Cerebellar cortex (tissue), 1 donor: Measurements from ENCODE around the gene KIRREL1.

Experiments used
- DNase-seq: peaks from one replicate; pipeline ENCODE4 v3.0.0-alpha.2; 2015; ENCODE audit warnings: low spot score

KIRREL1 gene

DNA sequence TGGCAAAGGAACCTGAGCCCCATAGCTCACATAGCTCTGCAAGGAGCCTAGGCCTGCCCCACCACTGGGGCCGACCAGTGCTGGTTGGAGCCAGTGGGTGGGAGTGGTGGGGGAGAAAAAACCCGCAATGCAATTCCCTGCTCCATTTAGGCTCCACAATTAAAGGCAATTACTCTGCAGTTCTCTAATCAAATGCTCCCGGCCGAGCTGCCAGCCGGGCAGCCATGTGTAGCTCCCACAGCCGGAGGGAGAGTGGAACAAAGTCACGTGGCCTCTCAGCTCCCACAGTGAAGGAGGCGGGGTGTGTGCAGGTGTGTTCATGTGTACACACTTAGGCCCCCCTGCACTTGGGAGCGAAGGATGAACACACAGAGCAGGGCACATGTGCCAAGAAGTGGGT lies 81.6 kb downstream of the KIRREL1 start:
- DNase-seq = no peak

- no peak for DNase-seq
Observed at GRCh38 chr1:158076441-158076840, 83.0 kb downstream of the KIRREL1 start.

DNA sequence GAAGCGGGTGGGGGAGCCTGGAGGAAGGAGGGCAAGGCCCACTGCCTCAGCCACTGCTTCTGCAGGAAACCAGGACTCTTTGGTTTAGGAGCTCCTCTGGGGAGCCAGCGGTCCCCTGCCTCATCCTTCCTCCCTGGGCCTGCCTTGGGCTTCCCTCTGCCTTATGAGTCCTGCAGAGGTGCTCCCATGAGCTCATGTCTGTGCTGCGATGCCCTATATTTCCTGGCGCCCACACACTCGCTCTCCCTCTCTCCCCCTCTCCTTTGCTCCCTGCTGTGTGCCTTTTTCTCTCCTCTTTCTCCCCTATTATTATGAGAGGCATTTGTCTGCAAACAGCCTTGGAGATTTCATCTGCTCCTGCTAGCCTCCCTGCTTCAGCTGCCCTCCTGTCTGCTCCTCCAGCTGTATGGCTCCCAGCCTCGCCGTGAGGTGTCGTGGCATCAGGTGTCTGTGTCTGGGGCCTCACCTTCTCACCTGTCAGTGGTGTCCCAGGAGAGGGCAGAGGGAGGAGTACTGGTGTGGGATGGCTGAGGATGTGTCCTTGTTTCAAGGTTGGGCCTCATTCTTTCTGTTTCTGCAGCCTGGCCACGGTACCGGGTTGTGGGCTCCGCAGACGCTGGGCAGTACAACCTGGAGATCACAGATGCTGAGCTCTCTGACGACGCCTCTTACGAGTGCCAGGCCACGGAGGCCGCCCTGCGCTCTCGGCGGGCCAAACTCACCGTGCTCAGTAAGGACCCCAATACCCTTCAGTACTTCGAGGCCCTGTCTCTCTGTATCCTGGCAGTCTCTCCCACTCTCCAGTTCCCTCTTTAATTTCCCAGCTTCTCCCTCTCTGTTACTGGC lies 84.2 kb downstream of the KIRREL1 start:
- DNase-seq = no peak

DNA sequence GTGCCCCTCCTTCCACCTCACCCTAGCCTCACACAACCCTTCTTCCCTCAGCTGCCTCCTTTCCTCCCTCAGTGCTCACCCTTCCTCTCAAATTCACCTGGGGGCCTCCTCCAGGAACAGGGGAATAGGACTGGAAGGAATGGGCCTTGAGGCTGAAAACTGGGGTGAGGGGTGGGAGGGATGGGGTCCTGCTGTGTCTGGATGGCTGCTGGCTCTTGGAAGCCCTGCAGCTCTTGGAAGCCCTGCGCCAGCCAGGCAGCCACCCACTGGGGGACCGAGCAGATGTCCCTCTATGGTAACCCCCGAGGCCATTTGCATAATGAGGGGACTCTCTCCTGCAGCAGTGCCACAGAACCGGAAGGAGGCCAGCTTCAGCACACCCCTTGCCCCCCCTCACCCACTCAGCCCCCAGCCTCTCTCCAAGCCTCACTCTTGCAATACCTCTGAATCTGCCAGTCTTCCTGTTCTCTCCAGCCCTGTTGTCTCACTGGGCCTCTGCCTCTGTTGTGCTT lies 85.2 kb downstream of the KIRREL1 start:
- no peak for DNase-seq

- DNase-seq = no peak
Observed at GRCh38 chr1:158080066-158080465, 86.6 kb downstream of the KIRREL1 start.

DNA sequence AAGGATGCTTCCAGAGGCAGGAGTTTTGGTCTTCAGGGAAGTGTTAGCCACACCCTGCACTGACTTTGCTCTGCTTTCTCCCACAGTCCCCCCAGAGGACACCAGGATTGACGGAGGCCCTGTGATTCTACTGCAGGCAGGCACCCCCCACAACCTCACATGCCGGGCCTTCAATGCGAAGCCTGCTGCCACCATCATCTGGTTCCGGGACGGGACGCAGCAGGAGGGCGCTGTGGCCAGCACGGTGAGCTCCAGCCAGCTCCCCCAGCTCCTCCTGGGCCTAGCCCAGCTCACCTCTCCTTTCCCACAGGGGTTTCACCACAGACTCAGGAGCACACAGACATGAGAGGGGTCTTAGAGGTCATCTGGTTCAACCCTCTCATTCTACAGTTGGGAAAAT lies 90.9 kb downstream of the KIRREL1 start:
- no peak for DNase-seq

GRCh38 chr1:158084747-158085146 lies 91.3 kb downstream of the KIRREL1 start:
- no peak for DNase-seq

DNA sequence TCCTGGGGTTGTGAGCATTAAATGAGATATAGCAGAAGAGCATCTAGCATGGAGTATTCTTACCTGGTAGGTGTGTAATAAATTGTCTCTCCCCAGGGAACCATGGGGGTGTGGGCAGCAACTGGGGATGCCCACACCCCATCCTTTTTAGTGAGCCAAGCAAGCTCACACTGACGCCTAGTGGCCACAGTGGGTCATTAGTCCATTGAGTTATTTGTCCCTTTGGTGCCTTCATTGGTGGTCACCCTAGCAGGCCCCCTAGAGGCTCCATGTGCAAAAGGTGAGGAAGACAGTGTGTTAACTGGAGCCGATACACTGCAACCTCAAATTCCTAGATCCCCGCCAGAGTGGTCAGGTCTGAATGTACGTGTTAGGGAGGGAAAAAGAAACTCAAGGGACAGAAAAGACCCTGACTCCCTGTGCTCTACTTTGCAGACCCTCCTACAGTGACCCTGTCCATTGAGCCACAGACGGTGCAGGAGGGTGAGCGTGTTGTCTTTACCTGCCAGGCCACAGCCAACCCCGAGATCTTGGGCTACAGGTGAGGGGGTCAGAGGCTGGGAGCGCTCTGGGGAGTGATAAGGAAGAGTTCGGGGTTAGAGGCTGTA lies 94.0 kb downstream of the KIRREL1 start:
- DNase-seq = peak; percentile 74

DNA sequence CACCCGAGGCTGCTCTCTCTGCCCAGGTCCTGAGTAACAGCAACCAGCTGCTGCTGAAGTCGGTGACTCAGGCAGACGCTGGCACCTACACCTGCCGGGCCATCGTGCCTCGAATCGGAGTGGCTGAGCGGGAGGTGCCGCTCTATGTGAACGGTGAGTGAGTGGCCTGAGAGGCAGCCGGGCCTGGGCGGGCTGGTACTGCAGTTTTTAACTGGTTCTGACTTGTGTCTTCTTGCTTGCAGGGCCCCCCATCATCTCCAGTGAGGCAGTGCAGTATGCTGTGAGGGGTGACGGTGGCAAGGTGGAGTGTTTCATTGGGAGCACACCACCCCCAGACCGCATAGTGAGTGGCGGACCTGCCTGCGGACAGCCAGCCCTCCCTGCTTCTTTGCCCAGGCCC lies 96.0 kb downstream of the KIRREL1 start:
- DNase-seq = no peak

- no peak for DNase-seq
Observed at GRCh38 chr1:158089925-158090637, 96.6 kb downstream of the KIRREL1 start.

- no peak for DNase-seq
Observed at GRCh38 chr1:158093376-158093775, 99.9 kb downstream of the KIRREL1 start.

DNA sequence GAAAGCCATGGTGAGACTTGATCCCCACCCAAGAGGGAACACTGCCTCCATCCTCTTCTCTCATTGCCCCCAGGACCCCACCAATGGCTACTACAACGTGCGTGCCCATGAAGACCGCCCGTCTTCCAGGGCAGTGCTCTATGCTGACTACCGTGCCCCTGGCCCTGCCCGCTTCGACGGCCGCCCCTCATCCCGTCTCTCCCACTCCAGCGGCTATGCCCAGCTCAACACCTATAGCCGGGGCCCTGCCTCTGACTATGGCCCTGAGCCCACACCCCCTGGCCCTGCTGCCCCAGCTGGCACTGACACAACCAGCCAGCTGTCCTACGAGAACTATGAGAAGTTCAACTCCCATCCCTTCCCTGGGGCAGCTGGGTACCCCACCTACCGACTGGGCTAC lies 101.1 kb downstream of the KIRREL1 start:
- no peak for DNase-seq

DNA sequence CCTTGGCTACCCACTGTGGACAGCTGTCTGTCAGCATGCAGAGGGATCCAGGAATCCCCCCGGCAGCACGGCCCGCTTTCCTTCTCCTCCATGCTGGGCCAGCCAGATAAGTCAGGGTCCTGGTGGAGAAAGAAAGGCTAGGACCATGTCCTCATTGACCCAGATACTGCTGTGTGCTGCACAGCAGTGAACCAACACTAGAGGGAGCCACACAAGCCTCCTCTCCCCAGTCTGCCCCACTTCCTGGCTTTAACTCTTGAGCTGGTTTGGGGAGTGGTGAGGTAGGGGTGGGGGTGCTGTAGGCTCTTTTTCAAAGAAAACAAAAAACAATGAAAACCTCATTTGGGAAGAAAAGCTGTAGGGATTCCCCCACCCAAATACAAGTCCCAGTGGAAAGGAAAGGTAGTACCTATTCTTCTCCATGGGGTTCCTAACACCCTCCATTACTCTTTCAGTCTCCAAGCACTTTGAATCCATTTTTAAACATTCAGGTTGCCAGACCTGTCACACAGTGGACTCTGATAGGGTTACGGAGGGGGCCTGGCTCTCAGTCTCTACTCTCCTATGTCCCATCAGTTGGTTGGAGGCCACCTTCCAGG lies 102.4 kb downstream of the KIRREL1 start:
- peak; percentile 27 for DNase-seq

DNA sequence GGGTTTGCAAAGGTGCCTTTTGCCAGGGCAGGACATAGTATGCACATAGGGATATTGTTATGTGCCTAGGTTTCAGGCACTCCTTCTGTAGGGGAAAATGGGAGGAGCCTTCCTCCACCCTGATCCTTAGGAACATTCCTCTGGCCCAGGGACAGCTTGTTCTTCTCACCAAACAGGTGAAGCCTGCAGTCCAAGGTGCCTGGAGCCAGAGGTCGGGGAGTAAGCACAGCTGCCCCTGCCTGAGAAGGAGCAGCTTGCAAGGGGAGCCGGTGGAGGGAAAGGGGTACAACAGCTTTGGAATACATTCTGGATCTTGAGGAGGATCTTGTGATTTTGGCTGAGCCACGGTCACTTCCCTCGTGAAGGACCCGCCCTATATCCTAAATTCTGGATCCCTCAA lies 104.8 kb downstream of the KIRREL1 start:
- no peak for DNase-seq

GRCh38 chr1:158099185-158099584 lies 105.7 kb downstream of the KIRREL1 start:
- DNase-seq = no peak

DNA sequence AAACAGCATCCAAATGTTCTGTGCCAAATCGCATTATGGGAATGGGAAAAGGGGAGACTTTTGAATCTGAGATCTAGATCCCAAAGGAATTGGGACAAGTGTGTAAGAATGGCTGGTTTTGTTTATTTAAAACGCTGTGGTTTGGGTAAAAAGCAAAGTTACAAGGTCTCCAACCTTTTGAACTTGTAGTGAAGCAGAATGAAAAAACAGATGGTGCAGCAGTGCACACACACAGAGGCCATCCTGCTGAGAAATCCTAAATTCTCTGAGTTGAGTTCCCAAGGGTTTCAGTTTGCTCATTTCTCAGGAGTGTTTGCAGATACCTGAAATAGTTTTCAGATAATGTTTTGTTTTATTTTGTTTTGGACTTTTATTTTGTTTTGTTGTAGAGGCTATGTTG lies 107.1 kb downstream of the KIRREL1 start:
- DNase-seq = no peak

DNA sequence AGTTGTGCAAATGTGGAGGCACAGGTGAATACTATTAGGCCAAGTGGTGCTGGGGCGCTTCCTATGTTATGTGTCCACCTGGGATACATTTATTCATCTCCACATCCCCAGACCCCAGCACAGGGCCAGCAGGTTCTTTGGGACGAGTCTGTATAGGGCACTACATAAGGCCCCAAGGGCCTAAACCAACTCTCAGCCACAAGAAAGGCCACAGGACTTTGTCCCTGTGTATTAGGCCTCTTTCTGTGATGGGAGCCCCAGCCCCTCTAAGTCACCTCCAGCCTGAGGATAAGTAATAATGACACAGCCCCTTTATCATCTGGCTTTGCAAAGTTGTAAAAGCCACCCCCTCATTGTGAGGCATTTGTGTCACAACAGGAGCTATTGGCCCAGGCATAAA lies 108.0 kb downstream of the KIRREL1 start:
- DNase-seq = no peak

DNA sequence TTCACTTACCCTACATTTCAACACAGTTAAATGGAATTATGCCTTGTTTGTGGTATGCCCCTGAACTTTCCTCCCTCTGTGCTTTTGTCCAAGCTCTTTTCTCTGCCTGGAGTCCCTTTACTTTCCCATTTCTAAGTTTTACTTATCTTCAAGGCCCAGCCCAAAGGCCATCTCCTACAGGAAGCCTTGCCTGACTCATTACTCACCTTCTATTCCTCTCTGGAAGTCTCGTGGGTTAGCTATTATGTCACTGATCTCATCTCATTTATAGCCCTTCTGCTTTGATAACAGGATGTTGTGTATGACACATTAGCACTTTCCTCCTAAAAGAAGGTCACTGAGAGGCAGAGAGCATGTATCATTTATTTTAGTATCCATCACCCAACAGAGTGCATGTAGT lies 108.5 kb downstream of the KIRREL1 start:
- DNase-seq = no peak

DNA sequence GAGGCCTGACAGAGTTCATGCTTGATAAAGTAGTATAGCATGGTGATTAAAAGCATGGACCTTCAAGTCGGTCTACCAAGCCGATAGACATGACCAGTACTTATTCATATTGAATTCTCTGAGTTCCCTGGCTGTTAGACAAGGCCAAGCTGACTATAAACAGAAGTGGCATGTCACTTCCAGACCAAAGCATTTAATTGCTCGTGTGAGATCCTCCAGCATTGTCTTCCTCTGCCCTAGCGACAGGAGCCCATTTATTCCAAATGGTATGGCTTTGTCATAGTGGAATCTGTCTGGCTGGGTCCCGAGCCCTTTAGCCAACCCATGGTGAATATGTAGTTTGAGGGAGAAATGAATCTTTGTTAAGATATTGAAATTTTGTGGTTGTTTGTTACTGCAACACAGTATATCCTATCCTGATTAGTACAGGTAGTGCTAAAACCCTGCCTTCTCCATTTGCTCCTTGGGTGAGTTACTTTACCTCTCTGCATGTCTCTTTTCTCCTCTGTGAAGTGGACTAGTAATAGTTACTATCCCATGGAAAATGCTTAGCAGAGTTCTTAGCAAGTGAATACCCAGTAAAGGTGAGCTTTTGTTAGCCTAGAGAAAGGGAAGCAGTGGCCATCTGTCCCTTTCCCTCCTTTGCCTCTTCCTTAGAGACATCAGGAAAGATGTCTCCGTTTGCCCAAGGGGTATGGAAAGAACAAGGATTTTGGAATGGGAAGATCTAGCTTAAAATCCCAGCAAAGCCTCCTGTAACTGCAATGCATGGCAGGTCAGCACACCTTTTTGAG lies 109.6 kb downstream of the KIRREL1 start:
- no peak for DNase-seq

GRCh38 chr1:158103861-158104522 lies 110.5 kb downstream of the KIRREL1 start:
- no peak for DNase-seq

DNA sequence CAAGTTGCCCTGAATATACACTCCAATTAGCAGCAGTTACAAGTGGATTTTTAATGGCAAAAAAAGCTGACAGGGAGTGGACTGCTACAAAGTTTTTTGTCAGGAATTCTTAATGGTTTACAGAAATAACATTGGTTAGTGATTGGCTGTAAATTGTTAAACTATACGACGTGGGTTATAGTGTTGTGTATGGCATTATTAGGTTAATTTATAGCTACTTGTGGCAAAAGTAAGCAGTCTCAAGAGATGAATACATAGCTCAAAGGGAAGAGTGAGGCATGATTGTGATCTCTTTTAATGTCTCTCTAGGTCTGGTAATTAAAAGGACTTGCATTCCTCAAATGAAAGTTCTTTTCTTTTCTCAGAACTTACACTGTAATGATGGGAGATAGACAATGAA lies 111.4 kb downstream of the KIRREL1 start:
- DNase-seq = no peak
